A549 (cell line): ENCODE measurements around the gene NIM1K. TPM values are rescaled to one million over a fixed set of nuclear protein-coding genes. Genes with fewer than 3 reads are reported as not detected.

ENCODE experiments used
- ATAC-seq, 2 experiments: fragments of 200-7000 bp in 1 of 2; fragments of >200 bp in 1 of 2; cut with Nextera tagmentation in 1 of 2; cut with Tn5 transposase in 1 of 2; 3 replicates each; pipeline versions ENCODE4 v1.8.0 to v1.9.1; 2018 to 2020; ENCODE audit warnings: mild to moderate bottlenecking in 1 of 2, moderate library complexity in 1 of 2
- CTCF ChIA-PET: fragments of 300-600 bp; sonication (Branson Sonifier 250); formaldehyde crosslinking; extraction: SDS; loops from one replicate; lab custom pipeline; 2021; ENCODE audit warnings: antibody characterized with exemption, inconsistent platforms; lab: Yijun Ruan, JAX
- POLR2A ChIA-PET: fragments of 350-600 bp; formaldehyde crosslinking; extraction: SDS; loops from one replicate; lab custom pipeline; 2021; ENCODE audit warnings: antibody characterized with exemption, inconsistent platforms; lab: Yijun Ruan, JAX
- DNase-seq, 2 experiments: peaks; one replicate each; pipeline versions ENCODE4 v3.0.0 to v3.0.0-alpha.2; 2011 to 2016; ENCODE audit warnings: low read depth in 1 of 2, low spot score in 1 of 2
- FAIRE-seq: peaks from 2 replicates; lab custom pipeline; 2011; peaks lifted over from hg19 to GRCh38; lab: Jason Lieb, UNC
- H3K27ac ChIP-seq, 2 experiments: fragments of >200 bp; sonication (Bioruptor Twin); formaldehyde crosslinking; 3 replicates each; pipeline ENCODE4 v1.5.1; 2016 to 2017
- H3K4me1 ChIP-seq: fragments of >200 bp; sonication (Bioruptor Twin); formaldehyde crosslinking; 3 replicates; pipeline ENCODE4 v1.6.1; 2016
- H3K4me2 ChIP-seq: fragments of >200 bp; sonication (Bioruptor Twin); formaldehyde crosslinking; 3 replicates; pipeline ENCODE4 v1.6.1; 2016
- H3K4me3 ChIP-seq: fragments of >200 bp; sonication (Bioruptor Twin); formaldehyde crosslinking; 3 replicates; pipeline ENCODE4 v1.5.1; 2016
- H3K9me3 ChIP-seq: fragments of >200 bp; sonication (Bioruptor Twin); formaldehyde crosslinking; 3 replicates; pipeline ENCODE4 v1.6.1; 2016
- BHLHE40 ChIP-seq: IDR thresholded peaks from 2 replicates; pipeline ENCODE4 v1.6.1; 2012; ENCODE audit warnings: low read depth, low read length, inconsistent platforms
- CEBPB ChIP-seq, 2 experiments: fragments of >200 bp in 1 of 2; sonication (Bioruptor Twin) in 1 of 2; formaldehyde crosslinking in 1 of 2; IDR thresholded peaks; 2 replicates each; pipeline ENCODE4 v1.6.1; 2012 to 2016
- FOXS1 ChIP-seq: fragments of 250-450 bp; sonication (Bioruptor Pico); IDR thresholded peaks from 2 replicates; pipeline ENCODE4 v1.5.0; 2020; ENCODE audit warnings: mild to moderate bottlenecking, moderate library complexity
- HOXB13 ChIP-seq: fragments of 250-450 bp; sonication (Bioruptor Pico); IDR thresholded peaks from 2 replicates; pipeline ENCODE4 v1.5.0; 2020; ENCODE audit warnings: low read depth, mild to moderate bottlenecking, moderate library complexity
- MAFK ChIP-seq: fragments of 450-650 bp; IDR thresholded peaks from 2 replicates; pipeline ENCODE4 v1.6.1; 2014; ENCODE audit not compliant: partially characterized antibody
- MYC ChIP-seq: IDR thresholded peaks from 2 replicates; pipeline ENCODE4 v1.6.1; 2012; ENCODE audit warnings: mild to moderate bottlenecking, inconsistent platforms, low read length, improper control_type of control experiment, borderline replicate concordance
- NPAS2 ChIP-seq: fragments of 250-450 bp; sonication (Bioruptor Pico); IDR thresholded peaks from 2 replicates; pipeline ENCODE4 v1.8.0; 2022; ENCODE audit warnings: mild to moderate bottlenecking, moderate library complexity, borderline replicate concordance
- NR3C1 ChIP-seq: fragments of >200 bp; sonication (Bioruptor Twin); formaldehyde crosslinking; IDR thresholded peaks from 3 replicates; pipeline ENCODE4 v1.6.1; 2017
- POLR2A ChIP-seq: IDR thresholded peaks from 2 replicates; pipeline ENCODE4 v1.6.1; 2012; ENCODE audit warnings: mild to moderate bottlenecking, low read length
- POLR2AphosphoS2 ChIP-seq: conservative IDR thresholded peaks from 2 replicates; pipeline ENCODE4 v1.6.1; 2012; ENCODE audit warnings: low read length, improper control_type of control experiment, inconsistent platforms
- SREBF2 ChIP-seq: fragments of 450-650 bp; IDR thresholded peaks from 2 replicates; pipeline ENCODE4 v1.6.1; 2014; ENCODE audit warnings: mild to moderate bottlenecking, moderate library complexity
- WGBS: methylation state at CpG from one replicate; pipeline ENCODE4 v1.1.6; 2017; ENCODE audit errors: missing lambda C conversion rate; 5-methylcytosine and 5-hydroxymethylcytosine counted together
- polyA plus RNA-seq, 4 experiments: library from polyadenylated mRNA; depleted of rRNA in 3 of 4; stranded (reverse); fragments of >200 nt; fragmentation: RNase III in 1 of 4; extraction: RNeasy Plus Mini Kit Qiagen cat#74134 plus additional on column Dnase treatment in 1 of 4; gene quantifications; 2 replicates in 3 of 4; 3 replicates in 1 of 4; pipeline ENCODE4 v1.2.3, GENCODE V29; 2011 to 2017
- TF ChIP-seq, protein P1 (sequence below): fragments of 250-450 bp; sonication (Bioruptor Pico); IDR thresholded peaks from 2 replicates; pipeline ENCODE4 v1.5.0; 2020; ENCODE audit warnings: low read depth, mild to moderate bottlenecking, moderate library complexity
- TF ChIP-seq, protein P2 (sequence below): fragments of 150-350 bp; IDR thresholded peaks from 2 replicates; pipeline ENCODE4 v1.6.1; 2014; ENCODE audit warnings: low read depth, mild to moderate bottlenecking, low read length

Gene NIM1K
- polyA plus RNA-seq, 2 of the 4 experiments (the other 2 are of a cell fraction) = 0.06 to 0.23 TPM

DNA sequence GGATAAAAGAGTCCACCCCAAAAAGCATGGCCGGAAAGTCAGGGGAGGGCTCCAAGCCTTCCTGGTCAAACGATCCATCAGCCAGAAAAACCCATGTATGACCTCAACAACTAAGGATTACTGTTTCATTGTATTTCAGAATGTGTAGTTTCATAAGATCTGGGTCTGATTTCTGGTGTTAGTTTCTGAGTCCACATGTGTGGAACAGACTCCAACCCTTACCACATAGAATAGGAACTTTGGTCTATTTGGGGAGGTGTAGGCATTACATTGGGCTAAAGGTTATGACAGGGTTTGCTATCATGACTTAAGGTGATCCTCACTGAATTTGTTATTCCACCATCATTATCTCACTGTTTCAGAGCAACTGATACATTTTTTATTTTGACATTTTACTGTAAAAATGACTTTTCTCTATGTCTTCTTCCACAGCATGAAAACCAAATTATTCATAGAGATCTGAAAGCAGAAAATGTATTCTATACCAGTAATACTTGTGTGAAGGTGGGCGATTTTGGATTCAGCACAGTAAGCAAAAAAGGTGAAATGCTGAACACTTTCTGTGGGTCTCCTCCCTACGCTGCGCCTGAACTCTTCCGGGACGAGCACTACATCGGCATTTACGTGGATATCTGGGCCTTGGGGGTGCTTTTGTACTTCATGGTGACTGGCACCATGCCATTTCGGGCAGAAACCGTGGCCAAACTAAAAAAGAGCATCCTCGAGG lies 87.7 kb downstream of the NIM1K start:
- Histone ChIP-seq H3K4me1 (no peaks in the 10 kb centered on the region), H3K27ac (no peak overlapping the region), H3K4me2 (no peak overlapping the region), H3K4me3 (no peak overlapping the region), H3K9me3 (no peaks in the 10 kb centered on the region)
- POLR2A ChIA-PET = no interaction called here
- TF ChIP-seq SREBF2 = no peak
- peak; percentile 61 for TF ChIP-seq MAFK
- ATAC-seq (no peak), FAIRE-seq (no peak), DNase-seq (no peak)
- WGBS = 58% methylated on average over 12 of the region's 12 CpGs
- CTCF ChIA-PET = no interaction called here

DNA sequence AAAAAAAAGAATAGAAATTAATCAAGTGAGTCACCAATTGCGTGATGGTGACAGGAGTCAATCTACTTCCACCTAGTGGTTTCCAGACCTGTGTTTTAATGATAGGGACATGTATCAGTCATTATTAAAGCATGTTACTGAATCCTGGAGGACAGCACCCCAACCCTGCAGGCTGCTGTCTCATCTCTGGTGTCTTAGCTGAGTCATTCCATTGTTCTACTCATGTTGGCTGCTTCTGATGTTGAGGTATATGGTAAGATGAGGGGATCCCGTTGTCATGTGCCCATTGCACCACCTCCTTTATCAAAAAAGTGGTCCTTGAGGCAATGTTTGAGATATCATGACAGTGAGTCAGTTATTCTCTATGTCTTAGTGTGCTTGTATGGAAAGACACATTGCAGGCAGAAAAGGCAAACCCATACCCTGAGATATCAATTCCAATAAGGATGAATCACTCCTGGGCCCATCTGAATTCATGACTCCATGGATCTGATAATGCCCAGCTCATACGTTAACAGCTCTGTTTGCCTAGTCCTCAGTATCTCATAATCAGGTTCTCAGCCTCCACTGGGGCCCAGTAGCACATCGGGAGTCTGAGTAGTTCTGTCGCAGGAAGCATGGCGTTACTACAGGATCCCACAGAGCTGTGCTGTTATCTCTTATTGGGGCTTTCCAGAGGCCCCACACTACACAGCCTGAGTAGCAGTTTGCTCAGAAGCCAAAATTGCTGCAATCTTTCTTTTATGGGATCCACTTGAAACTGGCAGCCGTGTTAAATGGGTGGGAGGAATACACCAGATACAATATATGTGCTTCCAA lies 90.0 kb downstream of the NIM1K start:
- H3K9me3 ChIP-seq = no peaks in the 10 kb centered on the region
- H3K4me2 ChIP-seq = no peak overlapping the region
- no peak for FAIRE-seq
- H3K4me1 ChIP-seq = no peaks in the 10 kb centered on the region
- TF ChIP-seq, protein P1, sequence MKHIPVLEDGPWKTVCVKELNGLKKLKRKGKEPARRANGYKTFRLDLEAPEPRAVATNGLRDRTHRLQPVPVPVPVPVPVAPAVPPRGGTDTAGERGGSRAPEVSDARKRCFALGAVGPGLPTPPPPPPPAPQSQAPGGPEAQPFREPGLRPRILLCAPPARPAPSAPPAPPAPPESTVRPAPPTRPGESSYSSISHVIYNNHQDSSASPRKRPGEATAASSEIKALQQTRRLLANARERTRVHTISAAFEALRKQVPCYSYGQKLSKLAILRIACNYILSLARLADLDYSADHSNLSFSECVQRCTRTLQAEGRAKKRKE (CRISPR knock-in tag) = no peak
- TF ChIP-seq HOXB13 (CRISPR knock-in tag) (no peak), FOXS1 (CRISPR knock-in tag) (no peak), POLR2AphosphoS2 (no peak), NR3C1 (no peak), NPAS2 (CRISPR knock-in tag) (no peak), POLR2A (no peak)
- TF ChIP-seq, all 56 proteins: peak for 0
- no peak overlapping the region for H3K4me3 ChIP-seq
- CTCF ChIA-PET = interaction anchor here (1.0 kb wide), 1 partner anchor 24 kb away, joined by 3 read pairs; no protein-coding TSS in a partner anchor
- peak in 1 of 2 experiments; percentile 12; a peak in 2 of 6 replicates for ATAC-seq
- no peak overlapping the region for H3K27ac ChIP-seq
- 75% methylated on average over 7 of the region's 7 CpGs for WGBS
- DNase-seq = no peak
- POLR2A ChIA-PET = no interaction called here

DNA sequence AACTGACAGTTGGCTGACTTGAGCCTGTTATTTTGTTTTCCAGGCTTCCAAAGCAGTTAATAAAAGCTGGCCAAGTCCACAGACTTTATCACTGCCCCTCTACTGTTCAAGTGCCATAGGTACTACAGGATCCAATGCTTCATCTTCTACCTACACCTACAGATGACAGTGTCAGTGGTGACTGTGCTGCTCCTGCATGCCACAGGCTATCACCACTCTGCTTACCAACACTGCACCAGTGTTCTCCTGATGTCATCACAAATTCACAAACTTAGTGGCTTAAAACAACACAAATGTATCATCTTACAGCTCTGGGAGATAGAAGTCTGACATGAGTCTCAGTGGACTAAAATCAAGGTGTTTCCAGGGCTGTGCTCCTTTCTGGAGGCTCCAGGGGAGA lies 94.6 kb downstream of the NIM1K start:
- H3K4me1 ChIP-seq = peaks cover 8% of the 10 kb centered on the region; the same call in 1 of the 3 replicates
- POLR2A ChIA-PET = no interaction called here

DNA sequence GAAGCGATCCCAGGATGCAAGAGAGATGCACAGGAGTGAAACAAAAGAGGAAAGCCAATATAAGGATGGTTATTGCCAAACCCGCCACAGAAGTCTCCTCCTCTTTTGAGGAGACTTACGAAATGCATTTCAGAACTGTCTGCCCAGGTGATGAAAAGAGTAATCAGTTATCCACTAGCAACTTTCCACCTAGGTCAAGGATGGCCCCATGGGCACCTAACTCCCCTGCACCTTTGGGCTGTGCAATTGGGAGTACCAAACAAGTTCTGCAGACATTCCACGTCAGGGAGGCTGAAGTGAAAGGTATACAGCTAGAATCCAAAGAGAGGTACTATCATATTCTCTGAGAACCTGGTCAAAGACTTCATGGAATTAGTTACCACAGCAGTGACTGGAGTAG lies 95.5 kb downstream of the NIM1K start:
- no peak overlapping the region for H3K4me3 ChIP-seq
- ATAC-seq = no peak
- H3K27ac ChIP-seq = no peak overlapping the region
- DNase-seq = no peak
- peaks cover 8% of the 10 kb centered on the region; the same call in 1 of the 3 replicates for H3K4me1 ChIP-seq
- WGBS = 97% methylated on average over 4 of the region's 4 CpGs
- POLR2A ChIA-PET = no interaction called here
- no peak overlapping the region for H3K4me2 ChIP-seq
- CTCF ChIA-PET = interaction anchor here (1.0 to 1.3 kb wide), 2 partner anchors 102 to 145 kb away, joined by 3 to 4 read pairs; no protein-coding TSS in a partner anchor
- TF ChIP-seq BHLHE40 (no peak), CEBPB (IDR thresholded peaks at IDR 0.05) (no peak), MYC (no peak)
- no peak for FAIRE-seq
- H3K9me3 ChIP-seq = no peaks in the 10 kb centered on the region

More for the DNA sequence above, 94.6 kb downstream of the NIM1K start:
- CTCF ChIA-PET = interaction anchor here (1.0 to 1.3 kb wide), 2 partner anchors 103 to 144 kb away, joined by 3 to 4 read pairs; no protein-coding TSS in a partner anchor
- no peak for DNase-seq
- FAIRE-seq = no peak
- no peaks in the 10 kb centered on the region for H3K9me3 ChIP-seq
- TF ChIP-seq, protein P2, sequence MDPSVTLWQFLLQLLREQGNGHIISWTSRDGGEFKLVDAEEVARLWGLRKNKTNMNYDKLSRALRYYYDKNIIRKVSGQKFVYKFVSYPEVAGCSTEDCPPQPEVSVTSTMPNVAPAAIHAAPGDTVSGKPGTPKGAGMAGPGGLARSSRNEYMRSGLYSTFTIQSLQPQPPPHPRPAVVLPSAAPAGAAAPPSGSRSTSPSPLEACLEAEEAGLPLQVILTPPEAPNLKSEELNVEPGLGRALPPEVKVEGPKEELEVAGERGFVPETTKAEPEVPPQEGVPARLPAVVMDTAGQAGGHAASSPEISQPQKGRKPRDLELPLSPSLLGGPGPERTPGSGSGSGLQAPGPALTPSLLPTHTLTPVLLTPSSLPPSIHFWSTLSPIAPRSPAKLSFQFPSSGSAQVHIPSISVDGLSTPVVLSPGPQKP = no peak
- TF ChIP-seq POLR2AphosphoS2 = 0 out of 2 replicates have a peak, but pooled peaks have one; percentile 44
- TF ChIP-seq, all 56 proteins: peak for 1
- ATAC-seq = peak in 1 of 2 experiments; percentile 33; a peak in 3 of 6 replicates
- Histone ChIP-seq H3K4me2 (no peak overlapping the region), H3K27ac (no peak overlapping the region), H3K4me3 (no peak overlapping the region)
